ENCODE results near the gene ATP5ME.

GRCh38 chr4:680091-680490, 6.0 kb upstream of the ATP5ME start:
- TF ChIP-seq CTCF (IDR thresholded peaks at IDR 0.05; ENCODE audit: low read depth, low read length, poor library complexity, severe bottlenecking) = no peak
- TF ChIP-seq EZH2phosphoT487 (IDR thresholded peaks at IDR 0.05; ENCODE audit: borderline replicate concordance, low read length) = no peak

Measured in DOHH2 (cell line).